Measurements from ENCODE around the gene IGSF21. TPM values are rescaled to one million over a fixed set of nuclear protein-coding genes. Genes with fewer than 3 reads are reported as not detected.

IGSF21 gene
- total RNA-seq, 4 donors from 2014 or later = not detected

GRCh38 chr1:18239671-18240070, 132.1 kb downstream of the IGSF21 start:
- Histone ChIP-seq H3K9me3 (no peaks in the 10 kb centered on the region), H3K27ac (no peak overlapping the region), H3K4me1 (no peaks in the 10 kb centered on the region), H3K4me3 (no peak overlapping the region), H3K36me3 (no peaks in the 10 kb centered on the region), H3K27me3 (no peaks in the 10 kb centered on the region)
- TF ChIP-seq POLR2A (IDR thresholded peaks at IDR 0.05) = no peak
- TF ChIP-seq, protein P1, sequence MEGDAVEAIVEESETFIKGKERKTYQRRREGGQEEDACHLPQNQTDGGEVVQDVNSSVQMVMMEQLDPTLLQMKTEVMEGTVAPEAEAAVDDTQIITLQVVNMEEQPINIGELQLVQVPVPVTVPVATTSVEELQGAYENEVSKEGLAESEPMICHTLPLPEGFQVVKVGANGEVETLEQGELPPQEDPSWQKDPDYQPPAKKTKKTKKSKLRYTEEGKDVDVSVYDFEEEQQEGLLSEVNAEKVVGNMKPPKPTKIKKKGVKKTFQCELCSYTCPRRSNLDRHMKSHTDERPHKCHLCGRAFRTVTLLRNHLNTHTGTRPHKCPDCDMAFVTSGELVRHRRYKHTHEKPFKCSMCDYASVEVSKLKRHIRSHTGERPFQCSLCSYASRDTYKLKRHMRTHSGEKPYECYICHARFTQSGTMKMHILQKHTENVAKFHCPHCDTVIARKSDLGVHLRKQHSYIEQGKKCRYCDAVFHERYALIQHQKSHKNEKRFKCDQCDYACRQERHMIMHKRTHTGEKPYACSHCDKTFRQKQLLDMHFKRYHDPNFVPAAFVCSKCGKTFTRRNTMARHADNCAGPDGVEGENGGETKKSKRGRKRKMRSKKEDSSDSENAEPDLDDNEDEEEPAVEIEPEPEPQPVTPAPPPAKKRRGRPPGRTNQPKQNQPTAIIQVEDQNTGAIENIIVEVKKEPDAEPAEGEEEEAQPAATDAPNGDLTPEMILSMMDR (IDR thresholded peaks at IDR 0.05) = no peak
- no peak for DNase-seq

- H3K27me3 ChIP-seq = no peaks in the 10 kb centered on the region
- no peak overlapping the region for H3K27ac ChIP-seq
- TF ChIP-seq, protein P1 (IDR thresholded peaks at IDR 0.05) = no peak
- TF ChIP-seq POLR2A (IDR thresholded peaks at IDR 0.05) = no peak
- H3K9me3 ChIP-seq = no peaks in the 10 kb centered on the region
- no peaks in the 10 kb centered on the region for H3K36me3 ChIP-seq
- no peak for DNase-seq
- H3K4me3 ChIP-seq = no peak overlapping the region
- no peaks in the 10 kb centered on the region for H3K4me1 ChIP-seq
These were observed 133.3 kb downstream of the IGSF21 start for GRCh38 chr1:18240906-18241305.

GRCh38 chr1:18241891-18242290, 134.3 kb downstream of the IGSF21 start:
- DNase-seq = no peak
- H3K27ac ChIP-seq = no peak overlapping the region

GRCh38 chr1:18243503-18244175, 136.0 kb downstream of the IGSF21 start:
- no peaks in the 10 kb centered on the region for H3K27me3 ChIP-seq
- H3K27ac ChIP-seq = no peak overlapping the region
- H3K4me3 ChIP-seq = no peak overlapping the region
- no peaks in the 10 kb centered on the region for H3K36me3 ChIP-seq
- TF ChIP-seq, protein P1 (IDR thresholded peaks at IDR 0.05) = no peak
- no peak for TF ChIP-seq POLR2A (IDR thresholded peaks at IDR 0.05)
- no peaks in the 10 kb centered on the region for H3K4me1 ChIP-seq
- H3K9me3 ChIP-seq = no peaks in the 10 kb centered on the region
- DNase-seq = no peak

More at GRCh38 chr1:18241891-18242290, 134.3 kb downstream of the IGSF21 start:
- TF ChIP-seq, protein P1 (IDR thresholded peaks at IDR 0.05) = no peak
- no peak for TF ChIP-seq POLR2A (IDR thresholded peaks at IDR 0.05)
- no peaks in the 10 kb centered on the region for H3K27me3 ChIP-seq
- no peaks in the 10 kb centered on the region for H3K36me3 ChIP-seq
- no peaks in the 10 kb centered on the region for H3K4me1 ChIP-seq
- H3K9me3 ChIP-seq = no peaks in the 10 kb centered on the region
- no peak overlapping the region for H3K4me3 ChIP-seq

- no peak for DNase-seq
- no peak for TF ChIP-seq POLR2A (IDR thresholded peaks at IDR 0.05)
- TF ChIP-seq, protein P1 (IDR thresholded peaks at IDR 0.05) = no peak
- no peak overlapping the region for H3K27ac ChIP-seq
These were observed 137.2 kb downstream of the IGSF21 start for GRCh38 chr1:18244762-18245161.

More at GRCh38 chr1:18244762-18245161, 137.2 kb downstream of the IGSF21 start:
- no peak overlapping the region for H3K4me3 ChIP-seq
- no peaks in the 10 kb centered on the region for H3K36me3 ChIP-seq
- H3K27me3 ChIP-seq = no peaks in the 10 kb centered on the region
- H3K9me3 ChIP-seq = no peaks in the 10 kb centered on the region
- no peaks in the 10 kb centered on the region for H3K4me1 ChIP-seq
